GM21381 (cell line): ENCODE measurements around the gene PGS1.

Experiments
- ATAC-seq: cut with Tn5 transposase; IDR thresholded peaks from one replicate; pipeline ENCODE4 v1.9.1; 2021; ENCODE audit warnings: mild to moderate bottlenecking, moderate library complexity; ENCODE audit not compliant: unreplicated experiment

Gene PGS1

DNA sequence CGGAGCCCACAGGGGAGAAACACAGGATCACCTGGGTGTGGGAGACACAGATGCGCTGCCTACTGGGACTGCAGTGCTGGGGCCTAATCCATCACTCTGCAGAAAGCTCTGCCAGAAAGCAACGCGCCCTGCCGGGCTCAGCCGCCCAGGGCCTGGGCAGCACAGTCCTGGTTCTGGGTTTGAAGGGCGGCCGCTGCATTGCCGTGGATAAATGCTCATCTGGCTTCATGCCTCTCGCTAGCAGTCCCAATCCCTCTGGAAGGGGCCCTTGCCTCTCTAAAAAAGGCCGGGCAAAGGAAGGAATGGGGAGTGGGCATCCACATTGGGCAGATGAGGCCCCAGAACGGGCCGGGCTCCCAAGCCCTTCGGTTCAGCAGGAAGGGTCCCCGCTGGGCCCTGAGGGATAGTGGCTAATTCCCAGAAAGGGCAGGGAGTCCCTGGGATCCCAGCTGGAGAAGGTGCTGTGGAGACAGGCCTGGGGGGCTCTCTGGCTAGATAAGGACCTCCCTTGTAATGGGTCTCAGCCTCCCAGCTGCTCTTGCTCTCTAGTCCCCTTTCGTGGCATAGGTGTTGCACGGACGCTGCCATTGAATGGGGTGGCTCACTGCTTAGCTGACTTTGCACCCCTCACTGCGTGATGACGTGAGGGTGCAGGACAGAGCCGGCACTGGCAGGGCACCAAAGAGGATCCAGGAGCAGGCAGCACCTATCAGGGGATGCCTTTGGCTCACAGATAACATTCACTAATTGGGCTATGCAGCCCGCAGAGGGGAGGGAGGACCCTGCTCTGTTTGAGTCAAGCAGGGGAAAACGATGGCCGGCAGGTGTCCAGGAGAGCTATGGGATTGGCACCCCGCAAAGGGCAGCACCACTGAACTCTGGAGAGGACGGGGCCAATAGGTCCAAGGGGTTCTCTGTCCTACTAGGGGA, 88.6 kb downstream of the PGS1 start:
- ATAC-seq: no peak

DNA sequence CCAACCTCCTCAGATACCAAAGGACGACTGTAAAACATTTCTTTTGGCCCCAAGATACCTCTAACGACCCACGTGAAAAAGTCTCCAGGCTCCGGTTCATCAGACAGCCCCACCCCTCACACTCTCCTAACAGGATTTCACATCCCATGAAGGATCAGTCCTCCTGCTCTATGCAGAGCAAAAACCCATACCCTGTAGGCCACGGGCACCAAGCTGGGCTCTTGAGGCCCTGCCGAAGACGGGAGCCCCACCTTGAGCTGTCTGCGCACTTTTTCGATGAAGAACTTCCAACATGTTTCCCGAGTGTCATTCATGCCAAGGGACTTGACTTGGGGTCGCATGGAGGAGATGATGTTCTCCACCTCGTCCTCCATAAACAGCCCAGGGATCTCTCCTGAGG, 89.9 kb downstream of the PGS1 start:
- no peak for ATAC-seq

DNA sequence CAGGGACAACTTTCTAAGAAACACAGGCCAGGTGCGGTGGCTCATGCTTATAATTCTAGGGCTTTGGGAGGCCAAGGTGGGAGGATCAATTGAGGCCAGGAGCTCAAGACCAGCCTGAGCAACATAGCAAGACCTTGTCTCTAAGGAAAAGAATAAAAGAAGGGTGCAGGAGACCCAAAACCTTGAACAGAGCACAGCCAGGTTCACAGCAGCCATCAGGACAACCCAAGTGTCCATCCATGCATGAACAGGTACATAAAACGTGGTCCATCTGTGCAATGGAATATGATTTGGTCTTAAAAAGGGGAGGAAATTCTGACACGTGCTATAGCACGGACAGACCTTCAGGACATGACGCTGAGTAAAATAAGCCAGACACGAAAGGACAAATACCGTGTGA, 91.0 kb downstream of the PGS1 start:
- no peak for ATAC-seq

DNA sequence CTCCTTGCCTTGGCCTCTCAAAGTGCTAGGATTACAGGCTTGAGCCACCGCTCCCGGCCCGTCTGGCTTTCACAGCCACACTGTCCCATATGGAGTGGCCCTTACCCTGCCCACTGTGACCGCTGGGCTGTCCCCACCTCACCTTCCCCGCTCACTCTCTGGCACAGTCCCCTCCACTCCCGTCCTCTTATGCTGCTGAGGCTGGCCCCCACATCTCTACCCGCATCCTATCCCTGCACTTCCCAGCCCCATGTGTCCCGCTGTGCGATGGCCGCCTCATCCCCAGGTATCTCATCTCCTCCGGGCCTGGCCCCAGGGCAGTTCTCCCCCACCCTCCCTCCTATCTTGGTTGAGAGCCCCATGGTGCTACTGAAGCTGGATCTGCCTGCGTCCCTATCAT, 93.2 kb downstream of the PGS1 start:
- ATAC-seq: no peak

GRCh38 chr17:78472035-78472905, 93.8 kb downstream of the PGS1 start:
- no peak for ATAC-seq

DNA sequence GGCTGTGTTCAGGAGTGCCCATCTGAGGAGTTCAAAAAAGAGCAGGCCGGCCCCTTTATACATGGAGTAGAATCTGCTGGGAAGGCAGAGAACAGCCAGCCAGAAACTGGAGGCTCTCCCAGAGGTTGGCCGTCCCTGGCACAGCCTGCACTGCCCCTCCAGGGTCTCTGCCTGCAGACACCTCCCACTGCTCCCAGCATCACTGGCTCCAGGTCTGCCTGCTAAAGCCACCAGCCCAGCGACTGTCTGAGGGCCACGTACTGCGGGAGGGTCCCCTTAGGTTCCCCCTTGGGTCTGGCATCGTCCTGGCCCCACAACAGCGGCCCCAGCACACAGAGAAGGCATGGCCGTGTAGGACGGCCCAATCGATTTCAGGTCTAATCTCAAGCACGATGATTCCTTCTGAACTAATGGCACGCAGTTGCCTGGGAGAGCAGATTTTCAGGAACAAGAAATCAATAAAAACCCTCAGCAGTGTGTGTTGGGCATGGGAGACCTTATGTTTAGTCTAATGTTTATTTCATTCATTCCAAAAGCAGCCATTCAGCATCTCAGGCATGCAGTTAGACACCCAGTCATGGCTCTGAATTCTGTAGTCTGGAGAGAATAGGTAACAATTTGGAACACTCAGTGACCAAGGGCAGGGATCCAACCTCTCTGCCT, 95.6 kb downstream of the PGS1 start:
- ATAC-seq: no peak
